K562 (cell line): Measurements from ENCODE around the gene LRFN4. TPM values are rescaled to one million over a fixed set of nuclear protein-coding genes. Genes with fewer than 3 reads are reported as not detected.

ENCODE experiments used
- ATAC-seq: fragments of 200-7000 bp; cut with Tn5 transposase; 3 replicates; pipeline ENCODE4 v1.9.1; 2020; ENCODE audit warnings: moderate library complexity
- BruUV-seq: library from RNA; stranded (reverse); fragments of 400-500 nt; replicated peaks from 2 replicates; lab custom pipeline; 2021; lab: Mats Ljungman, UMichigan
- CTCF ChIA-PET: fragments of 300-600 bp; formaldehyde crosslinking; extraction: SDS; loops from one replicate; lab custom pipeline; 2021; ENCODE audit warnings: low intra/inter-chr PET ratio; lab: Yijun Ruan, JAX
- POLR2A ChIA-PET: fragments of 300-600, 350-650 bp; sonication (Branson Sonifier 250); formaldehyde crosslinking; extraction: SDS; loops from one replicate; lab custom pipeline; 2021; ENCODE audit warnings: antibody characterized with exemption, inconsistent platforms; lab: Yijun Ruan, JAX
- DNase-seq, 4 experiments: peaks; one replicate each; pipeline versions ENCODE4 v3.0.0 to v3.0.0-alpha.2; 2011 to 2018; ENCODE audit warnings: low spot score in 3 of 4, mixed read lengths in 3 of 4; ENCODE audit errors: extremely low read depth in 1 of 4
- FAIRE-seq: peaks from 2 replicates; lab custom pipeline; 2011; peaks lifted over from hg19 to GRCh38; lab: Jason Lieb, UNC
- H2AFZ ChIP-seq: 2 replicates; pipeline ENCODE4 v1.6.0; 2011; ENCODE audit warnings: low read depth, low read length, control low read depth, inconsistent platforms
- H3K27ac ChIP-seq: fragments of 200-600 bp; 3 replicates; pipeline ENCODE4 v1.8.0; 2011; ENCODE audit warnings: low read depth, mild to moderate bottlenecking, control low read depth, inconsistent platforms, low read length, moderate library complexity, mixed read lengths; ENCODE audit errors: extremely low read depth
- H3K27me3 ChIP-seq, 2 experiments: fragments of 300-600 bp in 1 of 2; 2 replicates in 1 of 2; 3 replicates in 1 of 2; pipeline versions ENCODE4 v1.6.0 to v1.8.0; 2011; ENCODE audit warnings: inconsistent platforms in 2 of 2, low read length in 2 of 2, mild to moderate bottlenecking in 1 of 2, mixed read lengths in 1 of 2, moderate library complexity in 1 of 2; ENCODE audit not compliant: control insufficient read depth in 2 of 2, insufficient read depth in 2 of 2
- H3K36me3 ChIP-seq: fragments of 300-600 bp; 3 replicates; pipeline ENCODE4 v1.8.0; 2011; ENCODE audit warnings: mild to moderate bottlenecking, low read length, inconsistent platforms; ENCODE audit not compliant: control insufficient read depth, insufficient read depth
- H3K4me1 ChIP-seq, 2 experiments: fragments of 200-600 bp in 1 of 2; replicated peaks in 1 of 2; 2 replicates in 1 of 2; 3 replicates in 1 of 2; pipeline versions ENCODE4 v1.5.1 to v1.8.0; 2011; ENCODE audit warnings: inconsistent platforms in 2 of 2, low read length in 2 of 2, mild to moderate bottlenecking in 1 of 2, mixed read lengths in 1 of 2, moderate library complexity in 1 of 2; ENCODE audit not compliant: control insufficient read depth in 2 of 2, insufficient read depth in 2 of 2
- H3K4me2 ChIP-seq: 2 replicates; pipeline ENCODE4 v1.6.1; 2011; ENCODE audit warnings: low read length, control low read depth, inconsistent platforms, mixed read lengths; ENCODE audit not compliant: insufficient read depth
- H3K4me3 ChIP-seq: fragments of 200-600 bp; sonication (generic), shearing (Covaris generic); 2 replicates; pipeline ENCODE4 v1.5.1; 2016; ENCODE audit warnings: control low read depth, inconsistent platforms
- H3K79me2 ChIP-seq: fragments of 200-600 bp; 3 replicates; pipeline ENCODE4 v1.8.0; 2011; ENCODE audit warnings: low read length, inconsistent platforms; ENCODE audit not compliant: control insufficient read depth, insufficient read depth
- H3K9ac ChIP-seq, 2 experiments: 2 replicates each; pipeline versions ENCODE4 v1.6.0 to v1.6.1; 2011; ENCODE audit warnings: low read depth in 2 of 2, low read length in 2 of 2, control low read depth in 1 of 2, inconsistent platforms in 1 of 2, mild to moderate bottlenecking in 1 of 2, mixed read lengths in 1 of 2; ENCODE audit not compliant: insufficient read depth in 1 of 2
- H3K9me1 ChIP-seq: one replicate; pipeline ENCODE4 v1.6.0; 2011; ENCODE audit warnings: inconsistent platforms, mild to moderate bottlenecking, low read length, moderate library complexity; ENCODE audit not compliant: control insufficient read depth, insufficient read depth
- H3K9me3 ChIP-seq: replicated peaks from 2 replicates; pipeline ENCODE4 v1.5.1; 2011; ENCODE audit warnings: low read depth, low read length, inconsistent platforms; ENCODE audit not compliant: control insufficient read depth, insufficient read depth
- H4K20me1 ChIP-seq: replicated peaks from 2 replicates; pipeline ENCODE4 v1.6.1; 2011; ENCODE audit warnings: low read length, inconsistent platforms, mixed read lengths; ENCODE audit not compliant: control insufficient read depth, insufficient read depth
- XRCC5 ChIP-seq: fragments of 200-400 bp; formaldehyde crosslinking; IDR thresholded peaks from 2 replicates; pipeline ENCODE4 v1.6.1; 2017; ENCODE audit warnings: low read depth, mild to moderate bottlenecking, low read length
- ZNF707 ChIP-seq: fragments of 250-450 bp; sonication (Bioruptor Pico); conservative IDR thresholded peaks from 2 replicates; pipeline ENCODE4 v1.8.0; 2022; ENCODE audit warnings: inconsistent platforms, mild to moderate bottlenecking, moderate library complexity
- WGBS: fragments of 100-300 bp; shearing (Covaris generic); methylation state at CpG from one replicate; pipeline ENCODE4 v1.1.6; 2016; ENCODE audit warnings: low coverage, mixed read lengths; ENCODE audit not compliant: insufficient coverage; ENCODE audit errors: missing lambda C conversion rate; 5-methylcytosine and 5-hydroxymethylcytosine counted together
- in situ Hi-C: fragments of 300-500 bp; cut with MboI; formaldehyde crosslinking; loops from 4 replicates; pipeline ENCODE4 v1.15.0; 2018; ENCODE audit warnings: inconsistent platforms, mixed read lengths
- intact Hi-C: fragments of 100-400 bp; cut with micrococcal nuclease; formaldehyde crosslinking; loops from 2 replicates; pipeline ENCODE4 v1.14.2; 2022
- polyA plus RNA-seq, 8 experiments: library from polyadenylated mRNA; depleted of rRNA in 4 of 8; stranded (reverse) in 5 of 8; unstranded in 3 of 8; fragments of >200 nt; fragmentation: Nextera tagmentation in 2 of 8; fragmentation: Illumina TruSeq in 1 of 8; extraction: Ambion mirVana in 2 of 8; extraction: Trizol in 1 of 8; gene quantifications; 2 replicates each; pipeline versions ENCODE4 v1.2.1 to v1.2.3, GENCODE V29; 2011 to 2014; ENCODE audit warnings: inconsistent platforms in 1 of 8, missing spikeins in 1 of 8
- total RNA-seq, 7 experiments: library from RNA; depleted of rRNA in 6 of 7; stranded (reverse); fragments of >200 nt in 6 of 7; fragmentation: Illumina TruSeq in 2 of 7; extraction: Trizol in 2 of 7; gene quantifications; 2 replicates each; pipeline versions ENCODE4 v1.2.1 to v1.2.3, GENCODE V29; 2011 to 2021; ENCODE audit warnings: low replicate concordance in 1 of 7
- TF ChIP-seq, protein P1 (sequence below), 2 experiments: fragments of 450-650 bp in 1 of 2; sonication (generic) in 1 of 2; formaldehyde crosslinking in 1 of 2; IDR thresholded peaks in 1 of 2; conservative IDR thresholded peaks in 1 of 2; 2 replicates each; pipeline versions ENCODE4 v1.6.1 to v1.8.1; 2016 to 2023; ENCODE audit warnings: mild to moderate bottlenecking in 2 of 2, moderate library complexity in 2 of 2, inconsistent platforms in 1 of 2, missing genetic modification reagents in 1 of 2

Gene LRFN4
- total and polyA plus RNA-seq, 9 of the 15 experiments (the other 6 are each of a cell fraction or from before 2014, with no cell fraction given): 0.10 to 60.1 (median 6.7) TPM

GRCh38 chr11:66901964-66902390 is 45.1 kb downstream of the LRFN4 start (continued):
- TF ChIP-seq, protein P1, sequence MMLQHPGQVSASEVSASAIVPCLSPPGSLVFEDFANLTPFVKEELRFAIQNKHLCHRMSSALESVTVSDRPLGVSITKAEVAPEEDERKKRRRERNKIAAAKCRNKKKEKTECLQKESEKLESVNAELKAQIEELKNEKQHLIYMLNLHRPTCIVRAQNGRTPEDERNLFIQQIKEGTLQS (IDR thresholded peaks at IDR 0.05): no peak
- TF ChIP-seq, protein P1 (CRISPR knock-in tag; conservative IDR thresholded peaks at IDR 0.05): no peak

- no peaks in the 10 kb centered on the region for H3K9me1 ChIP-seq
- peak overlapping the region in 1 of 2 experiments; percentile 62; a peak in 1 of 4 replicates for H3K9ac ChIP-seq
- no peaks in the 10 kb centered on the region for H3K79me2 ChIP-seq
- intact Hi-C loops: no loop called here
- no peaks in the 10 kb centered on the region for H3K9me3 ChIP-seq
- no peak overlapping the region for H2AFZ ChIP-seq
- POLR2A ChIA-PET: interaction anchor here (0.8 to 2.6 kb wide), 5 partner anchors 9 to 70 kb away, joined by 3 to 11 read pairs (median 4); no protein-coding TSS in a partner anchor
- H3K27ac ChIP-seq: no peak overlapping the region
- ATAC-seq: no peak
- no peak overlapping the region for H3K4me3 ChIP-seq
- peaks cover 12 to 19% of the 10 kb centered on the region in 2 experiments for H3K4me1 ChIP-seq
- WGBS: 79% methylated on average over 14 of the region's 15 CpGs
- no peak overlapping the region for H3K4me2 ChIP-seq
- no TSS peak for BruUV-seq
- CTCF ChIA-PET: no interaction called here
- H3K27me3 ChIP-seq: no peaks in the 10 kb centered on the region
- FAIRE-seq: no peak
- no peak for DNase-seq
- H3K36me3 ChIP-seq: no peaks in the 10 kb centered on the region
- no peaks in the 10 kb centered on the region; the same call in 1 of the 2 replicates for H4K20me1 ChIP-seq
- TF ChIP-seq ZNF707 (CRISPR knock-in tag) (no peak), XRCC5 (no peak)
- TF ChIP-seq, all 486 proteins: peak for 0
- in situ Hi-C loops: no loop called here
Measured at GRCh38 chr11:66902486-66903177, 45.8 kb downstream of the LRFN4 start.
